OCI-LY3 (cell line): Measurements from ENCODE around the gene ATXN3L.

Experiments used
- EZH2phosphoT487 ChIP-seq: fragments of 200-600 bp; shearing (Covaris generic); IDR thresholded peaks from 2 replicates; pipeline ENCODE4 v1.6.1; 2018; ENCODE audit warnings: antibody characterized with exemption, mixed run types, low read depth
- TF ChIP-seq, protein P1 (sequence below): fragments of 200-600, 300-600 bp; sonication (generic); IDR thresholded peaks from 2 replicates; pipeline ENCODE4 v1.5.1; 2014; ENCODE audit warnings: antibody characterized with exemption, low read length, low read depth

- TF ChIP-seq, protein P1, sequence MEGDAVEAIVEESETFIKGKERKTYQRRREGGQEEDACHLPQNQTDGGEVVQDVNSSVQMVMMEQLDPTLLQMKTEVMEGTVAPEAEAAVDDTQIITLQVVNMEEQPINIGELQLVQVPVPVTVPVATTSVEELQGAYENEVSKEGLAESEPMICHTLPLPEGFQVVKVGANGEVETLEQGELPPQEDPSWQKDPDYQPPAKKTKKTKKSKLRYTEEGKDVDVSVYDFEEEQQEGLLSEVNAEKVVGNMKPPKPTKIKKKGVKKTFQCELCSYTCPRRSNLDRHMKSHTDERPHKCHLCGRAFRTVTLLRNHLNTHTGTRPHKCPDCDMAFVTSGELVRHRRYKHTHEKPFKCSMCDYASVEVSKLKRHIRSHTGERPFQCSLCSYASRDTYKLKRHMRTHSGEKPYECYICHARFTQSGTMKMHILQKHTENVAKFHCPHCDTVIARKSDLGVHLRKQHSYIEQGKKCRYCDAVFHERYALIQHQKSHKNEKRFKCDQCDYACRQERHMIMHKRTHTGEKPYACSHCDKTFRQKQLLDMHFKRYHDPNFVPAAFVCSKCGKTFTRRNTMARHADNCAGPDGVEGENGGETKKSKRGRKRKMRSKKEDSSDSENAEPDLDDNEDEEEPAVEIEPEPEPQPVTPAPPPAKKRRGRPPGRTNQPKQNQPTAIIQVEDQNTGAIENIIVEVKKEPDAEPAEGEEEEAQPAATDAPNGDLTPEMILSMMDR, result no peak
- TF ChIP-seq EZH2phosphoT487, result no peak
Observed at GRCh38 chrX:13283512-13283911, 36.3 kb downstream of the ATXN3L start.
